OCI-LY1 (cell line): Measurements from ENCODE around the gene FKBP6.

Experiments used
- CTCF ChIP-seq: fragments of 200-600 bp; sonication (generic), shearing (Covaris generic); IDR thresholded peaks from 2 replicates; pipeline ENCODE4 v1.5.1; 2017; ENCODE audit warnings: mild to moderate bottlenecking, antibody characterized with exemption, low read length, moderate library complexity, mixed read lengths
- EZH2 ChIP-seq: fragments of 200-600 bp; sonication (generic), shearing (Covaris generic); IDR thresholded peaks from 2 replicates; pipeline ENCODE4 v1.8.0; 2017; ENCODE audit warnings: borderline replicate concordance, mixed run types, mild to moderate bottlenecking, antibody characterized with exemption, low read length, moderate library complexity, mixed read lengths

GRCh38 chr7:73356159-73356558 is 28.2 kb downstream of the FKBP6 start:
- TF ChIP-seq EZH2: no peak
- TF ChIP-seq CTCF: no peak
